DMS153 treated with DMSO at 0.1 percent for 48 hours (cell line): ENCODE data around the gene ERC2.
"Not testable (repeated sequence)": the region's sequence is repeated elsewhere in the genome, so short reads cannot be mapped to it uniquely, and the experiment has no call there.

Experiments
- DNase-seq: peaks from one replicate; lab custom pipeline; 2025; ENCODE audit not compliant: unreplicated experiment; lab: John Stamatoyannopoulos, UW

Gene ERC2

GRCh38 chr3:55519019-55519418, 949.2 kb downstream of the ERC2 start:
- no peak for DNase-seq

DNA sequence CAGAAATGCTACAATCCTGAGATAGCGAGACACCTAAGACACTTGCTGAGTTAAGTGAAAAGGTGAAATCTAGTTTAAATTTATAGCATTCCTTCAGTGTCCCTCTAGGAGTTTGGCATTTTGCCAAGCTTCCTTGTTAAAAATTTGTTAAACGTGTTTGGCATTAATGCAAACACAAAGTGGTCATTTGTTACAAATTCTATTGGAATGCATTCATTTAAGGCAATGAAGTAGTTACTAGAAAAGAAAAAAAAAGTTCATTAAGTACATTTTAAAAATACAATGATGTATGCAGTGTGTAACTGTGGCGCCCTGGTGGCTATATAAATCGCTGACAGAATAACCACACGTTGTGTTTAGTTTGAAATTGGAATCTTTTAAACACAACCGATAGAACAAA, 949.8 kb downstream of the ERC2 start:
- no peak for DNase-seq

DNA sequence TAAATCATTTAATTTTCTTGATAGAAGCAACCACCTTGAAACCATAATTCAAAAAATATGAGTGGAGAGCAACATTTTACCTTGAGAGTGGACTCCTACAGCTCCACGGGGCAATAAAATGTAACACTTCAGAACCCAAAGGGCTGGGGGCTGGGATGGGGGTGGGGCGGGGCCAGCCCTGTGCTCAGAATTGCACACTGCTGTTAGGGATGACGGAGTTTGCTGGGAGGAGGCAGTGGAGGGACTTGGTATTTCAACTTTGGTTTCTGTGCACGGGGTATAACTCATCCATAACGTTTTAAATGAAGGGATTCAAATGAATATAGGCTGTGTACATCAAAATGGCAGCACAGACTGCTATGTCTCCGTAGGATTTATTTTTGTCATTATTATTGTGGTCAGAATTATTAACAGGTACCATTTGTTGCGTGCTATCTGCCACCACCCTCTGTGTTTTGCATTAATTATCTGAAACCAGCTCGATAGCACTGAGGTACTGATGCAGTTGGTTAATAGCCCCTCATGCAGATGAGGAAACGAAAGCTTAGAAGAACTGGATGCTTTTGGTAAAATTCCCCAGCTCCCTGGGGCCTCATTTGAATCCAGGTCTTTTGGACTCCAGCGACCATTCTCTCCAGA, 951.8 kb downstream of the ERC2 start:
- DNase-seq: no peak

- no peak for DNase-seq
Measured at GRCh38 chr3:55515550-55516246, 952.6 kb downstream of the ERC2 start.

DNA sequence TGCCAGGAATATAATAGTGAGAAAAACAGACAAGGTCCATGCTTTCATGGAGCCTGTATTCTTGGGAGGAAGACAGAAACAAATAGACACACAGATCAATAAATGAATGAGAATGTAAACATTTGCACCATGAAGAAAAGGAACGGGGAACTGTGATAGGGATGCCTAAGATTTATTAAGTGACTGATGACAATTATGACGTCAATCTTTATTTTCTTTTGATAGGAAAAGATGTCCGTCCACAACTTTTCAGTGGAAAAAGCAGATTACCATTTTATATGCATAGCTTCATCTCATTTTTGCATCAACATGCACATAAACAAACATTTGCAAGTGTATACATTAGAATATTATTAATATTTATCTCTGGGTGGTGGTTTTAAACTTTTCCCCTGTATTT, 953.3 kb downstream of the ERC2 start:
- DNase-seq: no peak

GRCh38 chr3:55512571-55513343, 955.5 kb downstream of the ERC2 start:
- DNase-seq: no peak

DNA sequence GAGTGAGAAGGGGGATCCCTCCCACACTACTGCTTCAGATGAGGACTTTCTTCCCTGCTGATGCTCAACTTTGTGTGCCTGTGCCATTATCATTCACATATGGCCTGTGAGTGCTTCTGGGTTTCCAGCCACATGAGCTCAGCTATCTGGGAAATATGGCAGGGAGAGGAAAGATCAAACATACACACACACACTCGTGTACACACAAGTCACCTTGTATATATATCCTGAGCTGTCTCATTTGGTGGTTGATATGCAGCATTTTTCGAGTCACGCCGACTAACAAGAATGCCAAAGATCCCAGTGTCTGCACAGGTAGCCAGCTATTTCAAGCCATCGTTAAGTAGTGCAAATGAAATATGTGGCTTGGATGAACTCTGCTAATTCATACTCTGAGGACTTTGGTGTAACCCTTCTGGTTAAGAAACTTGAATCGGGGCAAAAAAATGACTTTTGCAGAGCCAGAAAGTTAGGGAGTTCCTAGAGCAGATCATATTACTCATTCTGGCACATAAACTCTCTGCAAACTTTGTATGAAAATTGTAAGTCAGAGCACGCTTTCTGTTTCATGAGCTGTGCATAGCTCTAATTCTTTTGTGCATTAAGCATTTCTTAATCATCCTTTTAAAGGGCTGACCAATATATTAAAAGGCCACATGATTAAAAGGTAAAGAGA, 956.2 kb downstream of the ERC2 start:
- no peak for DNase-seq

- no peak for DNase-seq
Measured at GRCh38 chr3:55508335-55508734, 959.9 kb downstream of the ERC2 start.

- DNase-seq: no peak
Measured at GRCh38 chr3:55507808-55508207, 960.5 kb downstream of the ERC2 start.

GRCh38 chr3:55505776-55506175, 962.5 kb downstream of the ERC2 start:
- DNase-seq: no peak

GRCh38 chr3:55505102-55505501, 963.2 kb downstream of the ERC2 start:
- DNase-seq: not testable (repeated sequence)

DNA sequence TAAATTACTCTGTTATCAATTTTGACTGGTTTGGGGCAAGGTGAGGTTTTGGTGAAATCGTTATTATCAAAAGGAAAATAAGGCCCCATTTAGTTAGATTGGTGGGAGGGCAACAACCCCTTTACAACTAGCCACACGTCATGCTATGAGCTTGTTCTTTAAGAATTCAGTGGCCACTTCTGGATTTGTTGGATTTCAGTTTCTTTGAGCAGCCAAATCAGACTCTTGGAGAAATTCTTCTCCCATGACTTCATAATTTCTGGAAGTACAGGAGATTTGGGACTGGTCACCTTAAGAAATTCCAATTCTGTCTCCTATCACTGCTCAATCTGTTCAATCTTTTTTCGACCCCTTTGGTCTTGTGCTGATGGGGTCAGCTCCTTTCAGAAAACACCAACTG, 966.4 kb downstream of the ERC2 start:
- no peak for DNase-seq

DNA sequence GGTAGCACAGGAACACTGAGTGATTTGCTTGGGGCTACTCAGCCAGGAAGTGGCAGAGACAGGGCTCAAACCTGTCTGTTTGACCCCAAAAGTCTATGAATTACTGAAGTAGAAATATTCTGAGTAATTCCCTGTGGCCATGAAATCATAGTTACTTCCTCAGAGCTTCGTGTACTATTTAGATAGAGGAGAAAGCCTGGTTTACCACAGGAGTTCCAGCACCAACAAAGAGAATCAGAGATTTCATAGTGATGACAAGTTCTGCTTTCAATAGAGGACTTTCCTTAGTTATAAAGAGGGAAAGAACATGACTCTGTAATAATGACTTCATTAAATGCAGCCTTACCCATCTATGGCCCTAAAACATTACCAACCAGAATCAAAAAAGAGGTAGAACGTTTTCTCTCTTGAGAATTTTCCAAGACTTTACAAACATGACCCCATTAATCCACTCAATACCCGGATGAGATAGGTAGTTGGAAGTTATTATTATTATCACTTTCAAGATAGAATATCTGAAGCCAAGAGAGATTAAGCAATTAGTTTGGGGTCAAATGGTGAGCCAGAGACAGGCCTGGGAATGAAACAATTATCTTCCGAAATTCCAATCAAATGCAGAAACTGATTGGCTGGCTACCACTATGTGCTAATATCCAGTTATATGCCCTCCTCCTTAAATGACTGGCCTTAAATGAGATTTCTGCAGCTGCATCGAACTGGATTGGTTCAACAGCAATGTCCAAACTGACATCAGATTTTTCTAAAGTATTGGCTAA, 967.5 kb downstream of the ERC2 start:
- no peak for DNase-seq

DNA sequence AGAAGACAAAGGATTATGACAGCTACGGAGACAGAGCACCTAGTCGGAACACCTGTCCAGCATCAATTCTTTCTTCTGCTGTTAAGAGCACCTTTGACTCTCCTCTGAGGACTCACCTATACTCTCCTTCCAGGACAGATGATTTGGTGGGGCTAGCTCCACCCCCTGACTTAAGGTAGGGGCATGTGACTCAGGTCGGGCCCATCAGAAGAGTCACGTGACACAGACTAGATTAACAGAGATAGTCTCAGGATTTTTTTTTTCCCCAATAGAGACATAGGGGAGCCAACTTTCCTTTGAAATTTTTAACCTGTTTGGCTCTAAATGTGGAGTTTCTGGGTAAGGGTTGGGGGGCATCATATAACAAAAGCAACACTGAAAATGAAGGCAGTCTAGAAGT, 969.7 kb downstream of the ERC2 start:
- no peak for DNase-seq

- DNase-seq: no peak
Measured at GRCh38 chr3:55497250-55497649, 971.0 kb downstream of the ERC2 start.

- DNase-seq: no peak
Measured at GRCh38 chr3:55494976-55495375, 973.3 kb downstream of the ERC2 start.

DNA sequence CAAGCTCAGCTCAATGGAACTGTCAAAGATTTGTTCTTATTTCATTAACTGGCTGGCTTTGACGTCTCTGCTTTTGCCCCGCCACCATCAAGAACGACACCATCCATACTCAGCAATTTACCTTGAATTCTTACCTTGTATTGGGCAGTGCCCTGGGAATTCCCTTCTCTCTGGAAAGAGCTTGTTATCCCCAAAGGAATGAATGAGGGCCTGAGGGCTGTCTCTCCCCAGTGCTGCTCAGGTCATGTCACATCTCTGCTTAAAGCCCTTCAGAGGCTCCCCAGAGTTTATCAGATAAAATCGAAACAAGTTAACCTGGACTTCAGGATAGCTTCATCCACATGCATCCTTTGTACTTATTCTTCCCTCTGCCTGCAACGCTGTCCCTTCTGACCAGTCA, 975.3 kb downstream of the ERC2 start:
- no peak for DNase-seq

DNA sequence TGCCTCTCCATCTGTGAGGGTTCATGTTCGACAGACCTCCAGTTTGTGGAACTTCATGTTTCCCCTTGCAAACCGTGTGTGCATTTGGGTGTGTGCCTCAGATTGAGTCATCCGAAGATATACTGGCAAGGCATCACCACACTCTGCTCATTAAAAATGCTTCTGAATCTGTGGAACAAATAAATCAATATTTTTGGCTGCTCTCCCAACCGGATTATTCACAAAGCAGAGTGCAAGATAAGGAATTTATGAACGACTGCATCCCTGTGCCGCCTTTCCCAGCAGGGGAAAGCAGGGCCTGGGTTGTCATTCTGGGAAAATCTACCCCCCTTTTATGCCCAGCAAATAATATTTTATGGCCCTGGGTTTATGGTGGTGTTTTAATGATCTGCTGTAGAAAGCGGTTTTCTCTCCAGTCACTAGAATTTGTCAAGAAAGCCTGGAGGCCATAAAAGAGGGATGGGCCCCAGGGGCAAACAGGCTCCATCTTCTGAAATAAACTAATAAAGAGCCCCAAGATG, 976.9 kb downstream of the ERC2 start:
- DNase-seq: no peak

DNA sequence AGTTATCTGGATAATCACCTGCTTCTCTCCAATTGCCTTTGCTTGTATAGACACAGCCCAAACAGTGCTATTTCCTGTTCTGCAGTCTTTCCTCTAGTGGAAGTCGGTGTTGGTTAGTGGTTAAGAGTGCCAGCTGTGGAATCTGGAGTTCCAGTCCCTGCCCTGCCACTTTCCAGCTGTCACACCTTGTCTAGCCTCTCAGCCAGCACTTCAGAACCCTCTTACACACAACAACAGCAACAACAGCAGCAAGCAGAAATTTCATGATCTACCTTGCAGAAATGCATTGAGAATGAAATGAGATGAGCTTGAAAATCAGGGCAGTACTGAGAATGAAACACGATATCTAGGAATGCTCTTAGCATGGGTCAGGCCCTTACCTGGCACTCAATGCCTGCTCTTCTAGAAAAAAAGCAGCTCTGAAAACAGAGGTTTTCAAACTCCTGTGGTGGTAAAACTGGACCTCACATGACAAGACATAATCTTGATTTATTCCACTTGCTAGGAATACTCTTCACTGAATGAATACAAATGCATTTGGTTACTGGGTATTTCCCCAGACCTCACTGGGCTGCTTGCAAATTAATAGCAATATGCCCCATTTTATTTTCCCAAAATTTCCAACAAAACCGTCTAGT, 977.9 kb downstream of the ERC2 start:
- no peak for DNase-seq

- no peak for DNase-seq
Measured at GRCh38 chr3:55489798-55490132, 978.5 kb downstream of the ERC2 start.
